ENCODE data around the gene HOGA1. TPM values are rescaled to one million over a fixed set of nuclear protein-coding genes. Genes with fewer than 3 reads are reported as not detected.

HOGA1 gene
- total and polyA plus RNA-seq, 2 donors (not counting 3 experiments of a cell fraction or from before 2014, with no cell fraction given): 0.44 to 0.91 TPM

DNA sequence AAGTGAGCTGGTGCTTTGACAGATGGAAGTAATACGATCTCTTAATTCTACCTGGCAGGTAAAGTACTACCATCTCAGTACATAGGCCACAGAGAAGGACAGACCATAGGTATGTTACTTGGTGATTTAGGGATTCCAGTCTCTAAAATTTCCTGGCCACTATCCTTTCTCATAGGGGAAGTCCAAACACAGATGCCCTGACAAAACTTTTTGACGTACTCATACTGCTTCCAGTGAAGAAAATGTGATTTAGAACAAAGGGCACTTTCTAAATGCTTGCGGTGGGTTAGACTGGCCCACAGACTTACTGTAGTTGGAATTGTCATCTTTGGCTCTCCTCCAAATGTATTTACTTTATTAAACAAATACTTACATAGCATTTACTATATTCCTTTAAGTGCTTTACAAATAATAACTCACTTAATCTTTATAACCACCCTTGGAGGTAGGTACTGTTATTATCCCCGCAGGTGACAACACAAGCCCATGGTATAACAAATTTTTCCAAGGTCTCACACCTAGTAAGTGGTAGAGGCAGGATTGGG lies 59.3 kb downstream of the HOGA1 start:
- H3K4me2 ChIP-seq (ENCODE audit: insufficient read depth, low read length): no peak overlapping the region
- FAIRE-seq (no peak), DNase-seq (ENCODE audit: low read depth, low spot score) (no peak)
- ChIA-PET POLR2A (no interaction called here), CTCF (no interaction called here)
- no peak overlapping the region for H3K4me3 ChIP-seq (replicated peaks in 1 of 3; ENCODE audit: insufficient read depth in 1 of 3, low read depth in 1 of 3, low read length in 3 of 3)
- H3K9ac ChIP-seq (replicated peaks; ENCODE audit: extremely low read depth, insufficient read depth, low read length): no peak overlapping the region
- peaks cover 0 to 6% of the 10 kb centered on the region in 2 experiments for H3K36me3 ChIP-seq (ENCODE audit: control insufficient read depth in 2 of 2, extremely low read depth in 1 of 2, insufficient read depth in 2 of 2, low read length in 2 of 2)
- H3K4me1 ChIP-seq (ENCODE audit: control insufficient read depth, extremely low read depth, insufficient read depth, low read length): peaks cover 12% of the 10 kb centered on the region
- TF ChIP-seq, protein P1, sequence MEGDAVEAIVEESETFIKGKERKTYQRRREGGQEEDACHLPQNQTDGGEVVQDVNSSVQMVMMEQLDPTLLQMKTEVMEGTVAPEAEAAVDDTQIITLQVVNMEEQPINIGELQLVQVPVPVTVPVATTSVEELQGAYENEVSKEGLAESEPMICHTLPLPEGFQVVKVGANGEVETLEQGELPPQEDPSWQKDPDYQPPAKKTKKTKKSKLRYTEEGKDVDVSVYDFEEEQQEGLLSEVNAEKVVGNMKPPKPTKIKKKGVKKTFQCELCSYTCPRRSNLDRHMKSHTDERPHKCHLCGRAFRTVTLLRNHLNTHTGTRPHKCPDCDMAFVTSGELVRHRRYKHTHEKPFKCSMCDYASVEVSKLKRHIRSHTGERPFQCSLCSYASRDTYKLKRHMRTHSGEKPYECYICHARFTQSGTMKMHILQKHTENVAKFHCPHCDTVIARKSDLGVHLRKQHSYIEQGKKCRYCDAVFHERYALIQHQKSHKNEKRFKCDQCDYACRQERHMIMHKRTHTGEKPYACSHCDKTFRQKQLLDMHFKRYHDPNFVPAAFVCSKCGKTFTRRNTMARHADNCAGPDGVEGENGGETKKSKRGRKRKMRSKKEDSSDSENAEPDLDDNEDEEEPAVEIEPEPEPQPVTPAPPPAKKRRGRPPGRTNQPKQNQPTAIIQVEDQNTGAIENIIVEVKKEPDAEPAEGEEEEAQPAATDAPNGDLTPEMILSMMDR (IDR thresholded peaks at IDR 0.05; ENCODE audit: extremely low read depth in 1 of 2, insufficient read depth in 1 of 2, low read depth in 1 of 2, low read length in 2 of 2): no peak
- TF ChIP-seq GATA2 (IDR thresholded peaks at IDR 0.05; ENCODE audit: insufficient read depth, insufficient read length, low read depth, low read length) (no peak), JUN (IDR thresholded peaks at IDR 0.05; ENCODE audit: borderline replicate concordance, insufficient read depth, insufficient read length, low read depth) (no peak), MYC (IDR thresholded peaks at IDR 0.05; ENCODE audit: low read depth, low read length) (no peak), POLR2AphosphoS5 (IDR thresholded peaks at IDR 0.05; ENCODE audit: insufficient read depth, low read depth, low read length) (no peak), FOS (IDR thresholded peaks at IDR 0.05; ENCODE audit: borderline replicate concordance, insufficient read depth, low read length) (no peak), EZH2 (IDR thresholded peaks at IDR 0.05; ENCODE audit: borderline replicate concordance, low read depth, low read length, severe bottlenecking) (no peak), POLR2A (IDR thresholded peaks at IDR 0.05; ENCODE audit: low read depth, low read length) (no peak)
- TF ChIP-seq, protein P2, sequence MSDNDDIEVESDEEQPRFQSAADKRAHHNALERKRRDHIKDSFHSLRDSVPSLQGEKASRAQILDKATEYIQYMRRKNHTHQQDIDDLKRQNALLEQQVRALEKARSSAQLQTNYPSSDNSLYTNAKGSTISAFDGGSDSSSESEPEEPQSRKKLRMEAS (IDR thresholded peaks at IDR 0.05; ENCODE audit: insufficient read depth, insufficient read length): no peak
- H3K9me3 ChIP-seq (replicated peaks; ENCODE audit: control insufficient read depth, insufficient read depth, low read length): no peaks in the 10 kb centered on the region
- intact Hi-C loops (cut with micrococcal nuclease) (no loop called here), dilution Hi-C loops (cut with MboI; ENCODE audit: extremely low pct_ligation_motif_present, low sequenced_read_pairs) (no loop called here)
- BruUV-seq (replicated peaks): no TSS peak
- no peaks in the 10 kb centered on the region for H4K20me1 ChIP-seq (replicated peaks; ENCODE audit: control insufficient read depth, extremely low read depth, insufficient read depth, low read length)
- H2AFZ ChIP-seq (ENCODE audit: low read depth, low read length): no peak overlapping the region
- H3K9me1 ChIP-seq (replicated peaks; ENCODE audit: control insufficient read depth, extremely low read depth, insufficient read depth, low read length): no peaks in the 10 kb centered on the region
- no peaks in the 10 kb centered on the region for H3K27me3 ChIP-seq (ENCODE audit: control insufficient read depth in 2 of 2, insufficient read depth in 2 of 2, low read length in 2 of 2)
- no peak overlapping the region for H3K27ac ChIP-seq (ENCODE audit: insufficient read depth, low read depth, low read length)
- peaks cover 16% of the 10 kb centered on the region for H3K79me2 ChIP-seq (ENCODE audit: control insufficient read depth, insufficient read depth, low read length)
